Skeletal muscle satellite cell (primary cell): Measurements from ENCODE around the gene ANKS1B.
"Not testable (repeated sequence)": the region's sequence is repeated elsewhere in the genome, so short reads cannot be mapped to it uniquely, and the experiment has no call there.

Experiments used
- H3K27me3 ChIP-seq: 2 replicates; pipeline ENCODE4 v1.7.0; 2013; ENCODE audit warnings: low read length; ENCODE audit not compliant: control insufficient read depth, insufficient read depth
- H3K36me3 ChIP-seq: 2 replicates; pipeline ENCODE4 v1.7.0; 2013; ENCODE audit warnings: mild to moderate bottlenecking, control low read depth, low read length; ENCODE audit not compliant: insufficient read depth
- H3K4me1 ChIP-seq: 2 replicates; pipeline ENCODE4 v1.7.0; 2013; ENCODE audit warnings: low read length; ENCODE audit not compliant: control insufficient read depth, insufficient read depth
- H3K4me2 ChIP-seq: 2 replicates; pipeline ENCODE4 v1.7.0; 2013; ENCODE audit warnings: mild to moderate bottlenecking, low read length
- H3K4me3 ChIP-seq: 2 replicates; pipeline ENCODE4 v1.7.0; 2013; ENCODE audit warnings: low read length
- H3K9ac ChIP-seq: 2 replicates; pipeline ENCODE4 v1.7.0; 2013; ENCODE audit warnings: mild to moderate bottlenecking, low read depth, low read length, moderate library complexity
- H3K9me3 ChIP-seq: replicated peaks from 2 replicates; pipeline ENCODE4 v1.7.0; 2013; ENCODE audit warnings: mild to moderate bottlenecking, control low read depth, low read length

The ANKS1B gene

GRCh38 chr12:99250091-99250490 is 734.6 kb downstream of the ANKS1B start:
- Histone ChIP-seq H3K9ac (no peak overlapping the region), H3K27me3 (no peaks in the 10 kb centered on the region), H3K9me3 (no peaks in the 10 kb centered on the region), H3K4me1 (no peaks in the 10 kb centered on the region), H3K36me3 (no peaks in the 10 kb centered on the region), H3K4me2 (no peak overlapping the region), H3K4me3 (no peak overlapping the region)

- Histone ChIP-seq H3K4me1 (no peaks in the 10 kb centered on the region), H3K4me3 (no peak overlapping the region), H3K4me2 (no peak overlapping the region), H3K27me3 (no peaks in the 10 kb centered on the region), H3K9me3 (no peaks in the 10 kb centered on the region), H3K36me3 (no peaks in the 10 kb centered on the region), H3K9ac (no peak overlapping the region)
Measured at GRCh38 chr12:99249543-99249942, 735.2 kb downstream of the ANKS1B start.

DNA sequence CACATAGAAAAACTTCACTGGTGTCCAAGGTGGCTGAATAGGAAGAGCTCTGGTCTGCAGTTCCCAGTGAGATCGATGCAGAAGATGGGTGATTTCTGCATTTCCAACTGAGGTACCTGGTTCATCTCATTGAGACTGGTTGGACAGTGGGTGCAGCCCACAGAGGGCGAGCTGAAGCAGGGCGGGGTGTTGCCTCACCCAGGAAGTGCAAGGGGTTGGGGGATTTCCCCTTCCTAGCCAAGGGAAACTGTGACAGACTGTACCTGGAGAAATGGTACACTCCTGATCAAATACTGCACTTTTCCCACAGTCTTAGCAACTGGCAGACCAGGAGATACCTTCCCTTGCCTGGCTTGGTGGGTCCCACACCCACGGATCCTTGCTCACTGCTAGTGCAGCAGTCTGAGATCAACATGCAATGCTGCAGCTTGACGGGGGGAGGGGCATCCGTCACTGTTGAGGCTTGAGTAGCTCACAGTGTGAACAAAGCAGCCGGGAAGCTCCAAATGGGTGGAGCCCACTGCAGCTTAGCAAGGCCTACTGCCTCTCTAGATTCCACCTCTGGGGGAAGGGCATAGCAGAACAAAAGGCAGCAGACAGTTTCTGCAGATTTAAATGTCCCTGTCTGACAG is 746.7 kb downstream of the ANKS1B start:
- H3K27me3 ChIP-seq, H3K9me3 ChIP-seq, H3K4me3 ChIP-seq, H3K36me3 ChIP-seq, H3K4me1 ChIP-seq, H3K9ac ChIP-seq, H3K4me2 ChIP-seq: not testable (repeated sequence)

DNA sequence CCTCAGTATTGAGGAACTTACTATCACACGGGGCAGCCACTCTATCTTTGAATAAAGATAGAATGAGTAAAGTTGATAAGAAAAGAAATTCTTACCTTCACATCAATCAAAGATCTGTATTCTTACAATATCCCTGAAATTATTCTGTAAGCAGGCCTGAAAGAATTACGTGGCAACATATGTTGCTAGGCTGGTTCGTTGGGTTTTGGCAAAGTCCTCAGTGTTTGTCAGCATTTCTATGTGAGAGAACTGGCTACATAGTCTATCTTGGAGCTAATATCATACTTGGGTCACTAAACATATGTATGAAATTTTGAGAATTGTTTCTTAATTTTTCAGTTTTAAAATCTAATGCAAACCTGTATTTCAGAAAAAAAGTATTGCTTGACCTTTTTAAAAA is 749.4 kb downstream of the ANKS1B start:
- Histone ChIP-seq H3K27me3 (no peaks in the 10 kb centered on the region), H3K4me1 (no peaks in the 10 kb centered on the region), H3K36me3 (no peaks in the 10 kb centered on the region), H3K9me3 (no peaks in the 10 kb centered on the region), H3K9ac (no peak overlapping the region), H3K4me3 (no peak overlapping the region), H3K4me2 (no peak overlapping the region)

DNA sequence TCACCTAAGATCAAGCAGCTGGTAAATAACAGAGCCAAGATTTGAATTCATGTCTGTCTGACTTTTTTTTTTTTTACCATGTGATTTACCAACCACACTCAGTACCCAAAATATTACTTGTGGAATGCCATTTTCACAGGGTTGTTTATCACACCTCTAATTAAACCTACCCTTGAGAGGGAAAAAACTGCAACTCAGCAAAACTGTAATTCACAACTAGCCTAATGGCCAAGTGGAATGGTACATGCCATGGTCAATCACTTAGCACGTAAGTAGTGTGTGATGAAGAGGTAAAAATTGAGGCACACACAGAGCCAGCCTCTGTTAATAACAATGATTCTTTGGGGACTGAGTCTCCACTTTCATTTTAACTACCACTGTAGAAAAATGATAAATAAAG is 750.0 kb downstream of the ANKS1B start:
- H3K36me3 ChIP-seq = no peaks in the 10 kb centered on the region
- H3K9me3 ChIP-seq = no peaks in the 10 kb centered on the region
- H3K4me3 ChIP-seq = no peak overlapping the region
- no peaks in the 10 kb centered on the region for H3K4me1 ChIP-seq
- H3K27me3 ChIP-seq = no peaks in the 10 kb centered on the region
- no peak overlapping the region for H3K9ac ChIP-seq
- H3K4me2 ChIP-seq = no peak overlapping the region

GRCh38 chr12:99232324-99232723 is 752.4 kb downstream of the ANKS1B start:
- H3K4me2 ChIP-seq = no peak overlapping the region
- H3K4me1 ChIP-seq = no peaks in the 10 kb centered on the region
- H3K27me3 ChIP-seq = no peaks in the 10 kb centered on the region
- H3K9ac ChIP-seq = no peak overlapping the region
- H3K36me3 ChIP-seq = no peaks in the 10 kb centered on the region
- H3K4me3 ChIP-seq = no peak overlapping the region
- H3K9me3 ChIP-seq = no peaks in the 10 kb centered on the region

GRCh38 chr12:99231031-99231430 is 753.7 kb downstream of the ANKS1B start:
- no peak overlapping the region for H3K9ac ChIP-seq
- no peaks in the 10 kb centered on the region for H3K4me1 ChIP-seq
- no peaks in the 10 kb centered on the region for H3K9me3 ChIP-seq
- H3K4me3 ChIP-seq = no peak overlapping the region
- no peaks in the 10 kb centered on the region for H3K36me3 ChIP-seq
- no peaks in the 10 kb centered on the region for H3K27me3 ChIP-seq
- no peak overlapping the region for H3K4me2 ChIP-seq

DNA sequence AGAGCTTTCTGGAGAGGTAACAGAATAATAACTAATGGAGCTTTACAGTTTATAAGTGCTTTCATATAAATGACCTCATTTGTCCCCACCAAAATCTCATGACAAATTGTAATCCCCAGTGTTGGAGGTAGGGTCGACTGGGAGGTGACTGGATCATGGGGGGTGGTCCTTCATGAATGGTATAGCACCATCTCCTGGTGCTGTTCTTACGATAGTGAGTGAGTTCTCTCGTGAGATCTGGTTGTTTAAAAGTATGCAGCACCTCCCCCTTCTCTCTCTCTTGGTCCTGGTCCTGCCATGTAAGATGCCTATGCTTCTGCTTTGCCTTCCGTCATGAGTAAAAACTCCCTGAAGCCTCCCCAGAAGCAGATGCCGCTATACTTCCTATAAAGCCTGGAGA is 760.5 kb downstream of the ANKS1B start:
- Histone ChIP-seq H3K4me2 (no peak overlapping the region), H3K4me3 (no peak overlapping the region), H3K36me3 (no peaks in the 10 kb centered on the region), H3K27me3 (no peaks in the 10 kb centered on the region), H3K9ac (no peak overlapping the region), H3K9me3 (no peaks in the 10 kb centered on the region), H3K4me1 (no peaks in the 10 kb centered on the region)

DNA sequence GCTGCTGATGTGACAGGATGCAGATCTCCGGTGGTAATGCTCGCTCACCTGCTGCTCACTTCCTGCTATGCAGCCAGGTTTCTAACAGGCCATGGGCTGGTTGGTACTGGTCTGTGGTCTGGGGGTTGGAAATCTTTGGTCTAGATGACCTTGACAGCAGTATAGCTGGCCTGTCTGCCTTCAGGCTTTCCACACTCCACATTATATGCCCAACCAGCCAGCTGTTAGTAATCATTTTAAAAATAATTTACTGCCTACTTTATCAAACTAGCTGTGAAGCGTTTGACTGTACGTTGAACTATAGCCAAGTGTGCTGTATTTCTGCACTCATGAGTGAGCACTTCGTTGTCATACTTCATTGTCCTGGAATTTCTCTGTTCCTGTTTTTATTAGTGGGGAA is 761.2 kb downstream of the ANKS1B start:
- Histone ChIP-seq H3K36me3 (no peaks in the 10 kb centered on the region), H3K4me2 (no peak overlapping the region), H3K4me3 (no peak overlapping the region), H3K4me1 (no peaks in the 10 kb centered on the region), H3K9ac (no peak overlapping the region), H3K27me3 (no peaks in the 10 kb centered on the region), H3K9me3 (no peaks in the 10 kb centered on the region)

DNA sequence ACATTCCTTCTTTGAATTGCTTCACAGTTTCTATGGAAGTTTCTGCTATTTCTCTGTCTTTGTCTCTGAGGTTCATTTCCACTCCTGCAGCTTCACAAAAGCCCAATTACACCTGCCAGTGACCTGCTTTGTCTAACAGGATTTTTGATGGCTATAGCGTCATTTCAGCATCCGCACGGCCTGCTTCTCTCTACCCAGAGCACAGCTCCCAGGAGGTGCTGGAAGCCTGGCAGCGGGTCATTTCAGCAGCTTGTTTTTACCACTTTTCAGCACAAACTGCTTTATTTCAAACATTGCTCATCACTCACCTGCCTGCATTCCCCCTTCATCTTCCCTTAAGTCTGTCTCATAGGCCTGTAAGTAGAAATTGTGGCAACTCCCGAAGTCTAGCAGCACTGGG is 771.7 kb downstream of the ANKS1B start:
- Histone ChIP-seq H3K4me2 (no peak overlapping the region), H3K9ac (no peak overlapping the region), H3K4me3 (no peak overlapping the region), H3K9me3 (no peaks in the 10 kb centered on the region), H3K4me1 (no peaks in the 10 kb centered on the region), H3K36me3 (no peaks in the 10 kb centered on the region), H3K27me3 (no peaks in the 10 kb centered on the region)

GRCh38 chr12:99212275-99212674 is 772.5 kb downstream of the ANKS1B start:
- no peak overlapping the region for H3K4me3 ChIP-seq
- no peaks in the 10 kb centered on the region for H3K9me3 ChIP-seq
- H3K36me3 ChIP-seq = no peaks in the 10 kb centered on the region
- H3K27me3 ChIP-seq = no peaks in the 10 kb centered on the region
- no peaks in the 10 kb centered on the region for H3K4me1 ChIP-seq
- no peak overlapping the region for H3K9ac ChIP-seq
- no peak overlapping the region for H3K4me2 ChIP-seq

- no peaks in the 10 kb centered on the region for H3K27me3 ChIP-seq
- no peak overlapping the region for H3K4me2 ChIP-seq
- H3K9me3 ChIP-seq = no peaks in the 10 kb centered on the region
- H3K4me1 ChIP-seq = no peaks in the 10 kb centered on the region
- H3K36me3 ChIP-seq = no peaks in the 10 kb centered on the region
- no peak overlapping the region for H3K4me3 ChIP-seq
- no peak overlapping the region for H3K9ac ChIP-seq
Measured at GRCh38 chr12:99205111-99205510, 779.6 kb downstream of the ANKS1B start.
